ENCODE measurements around the gene SOX12.

The SOX12 gene

GRCh38 chr20:288956-289692, 36.2 kb upstream of the SOX12 start:
- H4K8ac ChIP-seq (ENCODE audit: low read length) = no peak overlapping the region
- no peaks in the 10 kb centered on the region for H3K9me3 ChIP-seq (ENCODE audit: control insufficient read depth, low read length)
- H3K23ac ChIP-seq (ENCODE audit: low read length in 2 of 2) = peak overlapping the region in 1 of 2 experiments; percentile 77
- no peak overlapping the region for H3K14ac ChIP-seq (ENCODE audit: low read length in 2 of 2)
- H3K79me1 ChIP-seq (replicated peaks; ENCODE audit: low read length, poor library complexity, severe bottlenecking) = peaks cover 13% of the 10 kb centered on the region
- no peak overlapping the region for H2AFZ ChIP-seq (ENCODE audit: low read depth, low read length)
- no peak overlapping the region for H2BK120ac ChIP-seq (ENCODE audit: low read depth, low read length)
- H3K27ac ChIP-seq (ENCODE audit: low read length, poor library complexity, severe bottlenecking) = no peak overlapping the region
- H4K91ac ChIP-seq (ENCODE audit: low read length) = no peak overlapping the region
- H3K27me3 ChIP-seq (ENCODE audit: control insufficient read depth in 1 of 2, insufficient read depth in 1 of 2, low read length in 2 of 2) = no peaks in the 10 kb centered on the region
- WGBS = 100% methylated on average over 3 of the region's 3 CpGs
- no peak for DNase-seq
- H2BK5ac ChIP-seq (ENCODE audit: low read depth, low read length, poor library complexity, severe bottlenecking) = no peak overlapping the region
- peaks cover 0 to 3% of the 10 kb centered on the region in 2 experiments for H3K36me3 ChIP-seq (ENCODE audit: control insufficient read depth in 1 of 2, insufficient read depth in 2 of 2, low read depth in 1 of 2, low read length in 2 of 2)
- no peak overlapping the region for H3K18ac ChIP-seq (ENCODE audit: low read depth in 1 of 2, low read length in 2 of 2)
- peak overlapping the region in 1 of 2 experiments; percentile 91 for H3K4me3 ChIP-seq (ENCODE audit: insufficient read depth in 1 of 2, low read depth in 1 of 2, low read length in 2 of 2)
- H2AK5ac ChIP-seq (ENCODE audit: low read length, severe bottlenecking) = peak overlapping the region; percentile 58
- peak overlapping the region; percentile 97 for H3K4me2 ChIP-seq (ENCODE audit: low read length, poor library complexity, severe bottlenecking)
- no peak overlapping the region for H3K4ac ChIP-seq (ENCODE audit: low read depth in 1 of 2, low read length in 2 of 2)
- H2BK12ac ChIP-seq (ENCODE audit: low read length in 2 of 2) = peak overlapping the region in 1 of 2 experiments; percentile 57
- H3K9ac ChIP-seq (ENCODE audit: low read length) = peak overlapping the region; percentile 83
- H2BK15ac ChIP-seq (ENCODE audit: low read depth, poor library complexity, severe bottlenecking) = peak overlapping the region; percentile 50
- peaks cover 3% of the 10 kb centered on the region for H3K4me1 ChIP-seq (ENCODE audit: control insufficient read depth, insufficient read depth, low read depth, low read length)

- Histone ChIP-seq H3K27me3 (ENCODE audit: control insufficient read depth in 1 of 2, insufficient read depth in 1 of 2, low read length in 2 of 2) (no peaks in the 10 kb centered on the region), H3K9me3 (ENCODE audit: control insufficient read depth, low read length) (no peaks in the 10 kb centered on the region), H2BK5ac (ENCODE audit: low read depth, low read length, poor library complexity, severe bottlenecking) (no peak overlapping the region), H2BK120ac (ENCODE audit: low read depth, low read length) (no peak overlapping the region), H4K8ac (ENCODE audit: low read length) (peak overlapping the region; percentile 81), H3K36me3 (ENCODE audit: control insufficient read depth in 1 of 2, insufficient read depth in 2 of 2, low read depth in 1 of 2, low read length in 2 of 2) (no peaks in the 10 kb centered on the region), H2BK15ac (ENCODE audit: low read depth, poor library complexity, severe bottlenecking) (no peak overlapping the region), H2AFZ (ENCODE audit: low read depth, low read length) (peak overlapping the region; percentile 75), H3K27ac (ENCODE audit: low read length, poor library complexity, severe bottlenecking) (peak overlapping the region; percentile 67), H3K23ac (ENCODE audit: low read length in 2 of 2) (no peak overlapping the region), H4K91ac (ENCODE audit: low read length) (no peak overlapping the region), H3K18ac (ENCODE audit: low read depth in 1 of 2, low read length in 2 of 2) (peak overlapping the region in 1 of 2 experiments; percentile 88), H3K9ac (ENCODE audit: low read length) (peak overlapping the region; percentile 83), H3K79me1 (replicated peaks; ENCODE audit: low read length, poor library complexity, severe bottlenecking) (peaks cover 17% of the 10 kb centered on the region), H2AK5ac (ENCODE audit: low read length, severe bottlenecking) (peak overlapping the region; percentile 58), H3K4me1 (ENCODE audit: control insufficient read depth, insufficient read depth, low read depth, low read length) (peaks cover 3% of the 10 kb centered on the region), H3K4me2 (ENCODE audit: low read length, poor library complexity, severe bottlenecking) (peak overlapping the region; percentile 97), H3K4ac (ENCODE audit: low read depth in 1 of 2, low read length in 2 of 2) (peak overlapping the region in 1 of 2 experiments; percentile 34), H3K4me3 (ENCODE audit: insufficient read depth in 1 of 2, low read depth in 1 of 2, low read length in 2 of 2) (peak overlapping the region; percentile 64 to 91), H2BK12ac (ENCODE audit: low read length in 2 of 2) (peak overlapping the region in 1 of 2 experiments; percentile 59), H3K14ac (ENCODE audit: low read length in 2 of 2) (no peak overlapping the region)
- WGBS = no CpG with 5 or more reads among the region's 2 CpGs
- no peak for DNase-seq
Measured at GRCh38 chr20:289693-290083, 35.7 kb upstream of the SOX12 start.

- no peaks in the 10 kb centered on the region for H3K9me3 ChIP-seq (ENCODE audit: control insufficient read depth, low read length)
- peak within 1 kb of the TSS; percentile 18 for H4K91ac ChIP-seq (ENCODE audit: low read length)
- DNase-seq = peak; percentile 94
- no peak within 1 kb of the TSS for H2BK15ac ChIP-seq (ENCODE audit: low read depth, poor library complexity, severe bottlenecking)
- no peaks in the 10 kb centered on the region for H3K27me3 ChIP-seq (ENCODE audit: control insufficient read depth in 1 of 2, insufficient read depth in 1 of 2, low read length in 2 of 2)
- H3K4me3 ChIP-seq (ENCODE audit: insufficient read depth in 1 of 2, low read depth in 1 of 2, low read length in 2 of 2) = peak within 1 kb of the TSS; percentile 64 to 91
- H3K9ac ChIP-seq (ENCODE audit: low read length) = peak within 1 kb of the TSS; percentile 83
- peak within 1 kb of the TSS; percentile 81 for H4K8ac ChIP-seq (ENCODE audit: low read length)
- H3K23ac ChIP-seq (ENCODE audit: low read length in 2 of 2) = no peak within 1 kb of the TSS
- WGBS = 1% methylated on average over 29 of the region's 43 CpGs
- H3K14ac ChIP-seq (ENCODE audit: low read length in 2 of 2) = peak within 1 kb of the TSS in 1 of 2 experiments; percentile 13
- H3K79me1 ChIP-seq (replicated peaks; ENCODE audit: low read length, poor library complexity, severe bottlenecking) = peaks cover 15% of the 10 kb centered on the region
- H3K18ac ChIP-seq (ENCODE audit: low read depth in 1 of 2, low read length in 2 of 2) = peak within 1 kb of the TSS; percentile 87 to 88
- H3K4me1 ChIP-seq (ENCODE audit: control insufficient read depth, insufficient read depth, low read depth, low read length) = peaks cover 3% of the 10 kb centered on the region
- H3K4me2 ChIP-seq (ENCODE audit: low read length, poor library complexity, severe bottlenecking) = peak within 1 kb of the TSS; percentile 97
- peak within 1 kb of the TSS; percentile 66 for H2BK120ac ChIP-seq (ENCODE audit: low read depth, low read length)
- H2AK5ac ChIP-seq (ENCODE audit: low read length, severe bottlenecking) = no peak within 1 kb of the TSS
- no peaks in the 10 kb centered on the region for H3K36me3 ChIP-seq (ENCODE audit: control insufficient read depth in 1 of 2, insufficient read depth in 2 of 2, low read depth in 1 of 2, low read length in 2 of 2)
- peak within 1 kb of the TSS; percentile 75 for H2AFZ ChIP-seq (ENCODE audit: low read depth, low read length)
- peak within 1 kb of the TSS; percentile 57 to 76 for H3K4ac ChIP-seq (ENCODE audit: low read depth in 1 of 2, low read length in 2 of 2)
- H2BK12ac ChIP-seq (ENCODE audit: low read length in 2 of 2) = peak within 1 kb of the TSS; percentile 59 to 63
- H2BK5ac ChIP-seq (ENCODE audit: low read depth, low read length, poor library complexity, severe bottlenecking) = no peak within 1 kb of the TSS
- peak within 1 kb of the TSS; percentile 79 for H3K27ac ChIP-seq (ENCODE audit: low read length, poor library complexity, severe bottlenecking)
Measured at GRCh38 chr20:290084-290831, 35.1 kb upstream of the SOX12 start, which contains the start of gene C20orf96. Gene C20orf96 (minus strand): TSS chr20:290750. CDS start chr20:290610, 140 bp downstream.

GRCh38 chr20:294602-295001, 30.8 kb upstream of the SOX12 start:
- peaks cover 5% of the 10 kb centered on the region for H3K79me1 ChIP-seq (replicated peaks; ENCODE audit: low read length, poor library complexity, severe bottlenecking)
- no peak overlapping the region for H2BK120ac ChIP-seq (ENCODE audit: low read depth, low read length)
- DNase-seq = no peak
- peak overlapping the region; percentile 31 for H2AK5ac ChIP-seq (ENCODE audit: low read length, severe bottlenecking)
- H3K9ac ChIP-seq (ENCODE audit: low read length) = no peak overlapping the region
- no peak overlapping the region for H4K8ac ChIP-seq (ENCODE audit: low read length)
- peaks cover 0 to under 1% of the 10 kb centered on the region in 2 experiments for H3K36me3 ChIP-seq (ENCODE audit: control insufficient read depth in 1 of 2, insufficient read depth in 2 of 2, low read depth in 1 of 2, low read length in 2 of 2)
- no peak overlapping the region for H2AFZ ChIP-seq (ENCODE audit: low read depth, low read length)
- peaks cover 5% of the 10 kb centered on the region for H3K4me1 ChIP-seq (ENCODE audit: control insufficient read depth, insufficient read depth, low read depth, low read length)
- H3K27ac ChIP-seq (ENCODE audit: low read length, poor library complexity, severe bottlenecking) = no peak overlapping the region
- H3K14ac ChIP-seq (ENCODE audit: low read length in 2 of 2) = no peak overlapping the region
- H3K4me3 ChIP-seq (ENCODE audit: insufficient read depth in 1 of 2, low read depth in 1 of 2, low read length in 2 of 2) = no peak overlapping the region
- peak overlapping the region; percentile 6 to 37 for H3K18ac ChIP-seq (ENCODE audit: low read depth in 1 of 2, low read length in 2 of 2)
- H4K91ac ChIP-seq (ENCODE audit: low read length) = peak overlapping the region; percentile 83
- no peak overlapping the region for H3K4me2 ChIP-seq (ENCODE audit: low read length, poor library complexity, severe bottlenecking)
- peak overlapping the region; percentile 35 to 60 for H3K4ac ChIP-seq (ENCODE audit: low read depth in 1 of 2, low read length in 2 of 2)
- no peaks in the 10 kb centered on the region for H3K27me3 ChIP-seq (ENCODE audit: control insufficient read depth in 1 of 2, insufficient read depth in 1 of 2, low read length in 2 of 2)
- peak overlapping the region in 1 of 2 experiments; percentile 34 for H3K23ac ChIP-seq (ENCODE audit: low read length in 2 of 2)
- H2BK15ac ChIP-seq (ENCODE audit: low read depth, poor library complexity, severe bottlenecking) = peak overlapping the region; percentile 17
- WGBS = 92% methylated on average over 5 of the region's 5 CpGs
- no peak overlapping the region for H2BK5ac ChIP-seq (ENCODE audit: low read depth, low read length, poor library complexity, severe bottlenecking)
- H3K9me3 ChIP-seq (ENCODE audit: control insufficient read depth, low read length) = no peaks in the 10 kb centered on the region
- H2BK12ac ChIP-seq (ENCODE audit: low read length in 2 of 2) = peak overlapping the region; percentile 34 to 50
